ENCODE results near the gene QSOX1.

- TF ChIP-seq, protein P1, sequence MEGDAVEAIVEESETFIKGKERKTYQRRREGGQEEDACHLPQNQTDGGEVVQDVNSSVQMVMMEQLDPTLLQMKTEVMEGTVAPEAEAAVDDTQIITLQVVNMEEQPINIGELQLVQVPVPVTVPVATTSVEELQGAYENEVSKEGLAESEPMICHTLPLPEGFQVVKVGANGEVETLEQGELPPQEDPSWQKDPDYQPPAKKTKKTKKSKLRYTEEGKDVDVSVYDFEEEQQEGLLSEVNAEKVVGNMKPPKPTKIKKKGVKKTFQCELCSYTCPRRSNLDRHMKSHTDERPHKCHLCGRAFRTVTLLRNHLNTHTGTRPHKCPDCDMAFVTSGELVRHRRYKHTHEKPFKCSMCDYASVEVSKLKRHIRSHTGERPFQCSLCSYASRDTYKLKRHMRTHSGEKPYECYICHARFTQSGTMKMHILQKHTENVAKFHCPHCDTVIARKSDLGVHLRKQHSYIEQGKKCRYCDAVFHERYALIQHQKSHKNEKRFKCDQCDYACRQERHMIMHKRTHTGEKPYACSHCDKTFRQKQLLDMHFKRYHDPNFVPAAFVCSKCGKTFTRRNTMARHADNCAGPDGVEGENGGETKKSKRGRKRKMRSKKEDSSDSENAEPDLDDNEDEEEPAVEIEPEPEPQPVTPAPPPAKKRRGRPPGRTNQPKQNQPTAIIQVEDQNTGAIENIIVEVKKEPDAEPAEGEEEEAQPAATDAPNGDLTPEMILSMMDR (IDR thresholded peaks at IDR 0.05; ENCODE audit: low read depth, low read length): no peak
- no peak for TF ChIP-seq EZH2phosphoT487 (IDR thresholded peaks at IDR 0.05; ENCODE audit: low read depth)
These were observed 705 bp upstream of the QSOX1 start for GRCh38 chr1:180154003-180154324.

Measured in OCI-LY3 (cell line).